ENCODE data around the gene C1orf105.
"Not testable (repeated sequence)": the region's sequence is repeated elsewhere in the genome, so short reads cannot be mapped to it uniquely, and the experiment has no call there.

C1orf105 gene

GRCh38 chr1:172489847-172490246 lies 69.4 kb downstream of the C1orf105 start:
- Histone ChIP-seq H2AK5ac (ENCODE audit: low read length) (no peak overlapping the region), H3K18ac (ENCODE audit: low read length) (no peak overlapping the region), H3K36me3 (ENCODE audit: control insufficient read depth in 1 of 2, insufficient read depth in 2 of 2, low read length in 2 of 2) (no peaks in the 10 kb centered on the region), H3K79me1 (ENCODE audit: low read length) (peaks cover 24% of the 10 kb centered on the region), H3K9ac (ENCODE audit: low read length) (no peak overlapping the region), H3K4me3 (ENCODE audit: low read depth, low read length) (no peak overlapping the region), H3K79me2 (ENCODE audit: control insufficient read depth, insufficient read depth, low read length, poor library complexity) (peaks cover 2% of the 10 kb centered on the region), H3K23ac (ENCODE audit: low read length) (no peak overlapping the region), H4K12ac (ENCODE audit: low read depth, low read length) (no peak overlapping the region), H4K91ac (ENCODE audit: low read depth, low read length) (no peak overlapping the region), H3K4me1 (ENCODE audit: control insufficient read depth in 1 of 2, insufficient read depth in 2 of 2, low read length in 2 of 2) (peaks cover 7 to 10% of the 10 kb centered on the region in 2 experiments), H3K27me3 (ENCODE audit: insufficient read depth, low read length) (no peaks in the 10 kb centered on the region), H3K9me3 (ENCODE audit: insufficient read depth, low read depth, low read length) (no peaks in the 10 kb centered on the region), H3K27ac (ENCODE audit: low read depth, low read length) (no peak overlapping the region), H2BK120ac (ENCODE audit: insufficient read depth, low read length, poor library complexity) (peak overlapping the region; percentile 57), H3K4ac (ENCODE audit: low read depth, low read length) (no peak overlapping the region), H2BK12ac (ENCODE audit: low read length) (peak overlapping the region; percentile 38), H3K4me2 (ENCODE audit: low read length) (no peak overlapping the region), H2BK5ac (ENCODE audit: low read depth, low read length, poor library complexity) (no peak overlapping the region), H2AFZ (ENCODE audit: insufficient read depth, low read length, poor library complexity) (no peak overlapping the region), H4K8ac (ENCODE audit: low read depth, low read length) (no peak overlapping the region), H3K14ac (ENCODE audit: low read length) (no peak overlapping the region)
- DNase-seq = no peak
- no CpG with 5 or more reads among the region's 3 CpGs for WGBS (ENCODE audit: extremely low coverage, insufficient coverage, insufficient read length)

- Histone ChIP-seq H2BK12ac (ENCODE audit: low read length) (peak overlapping the region; percentile 5), H3K36me3 (ENCODE audit: control insufficient read depth in 1 of 2, insufficient read depth in 2 of 2, low read length in 2 of 2) (no peaks in the 10 kb centered on the region), H3K23ac (ENCODE audit: low read length) (no peak overlapping the region), H3K4ac (ENCODE audit: low read depth, low read length) (no peak overlapping the region), H4K91ac (ENCODE audit: low read depth, low read length) (peak overlapping the region; percentile 12), H3K27ac (ENCODE audit: low read depth, low read length) (no peak overlapping the region), H3K18ac (ENCODE audit: low read length) (no peak overlapping the region), H3K4me2 (ENCODE audit: low read length) (no peak overlapping the region), H2AFZ (ENCODE audit: insufficient read depth, low read length, poor library complexity) (no peak overlapping the region), H3K14ac (ENCODE audit: low read length) (no peak overlapping the region), H4K8ac (ENCODE audit: low read depth, low read length) (no peak overlapping the region), H3K9me3 (ENCODE audit: insufficient read depth, low read depth, low read length) (no peaks in the 10 kb centered on the region), H2BK5ac (ENCODE audit: low read depth, low read length, poor library complexity) (no peak overlapping the region), H3K9ac (ENCODE audit: low read length) (no peak overlapping the region), H2BK120ac (ENCODE audit: insufficient read depth, low read length, poor library complexity) (no peak overlapping the region), H3K27me3 (ENCODE audit: insufficient read depth, low read length) (no peaks in the 10 kb centered on the region), H3K79me1 (ENCODE audit: low read length) (peaks cover 23% of the 10 kb centered on the region), H3K4me1 (ENCODE audit: control insufficient read depth in 1 of 2, insufficient read depth in 2 of 2, low read length in 2 of 2) (peaks cover 9 to 14% of the 10 kb centered on the region in 2 experiments), H3K4me3 (ENCODE audit: low read depth, low read length) (no peak overlapping the region), H3K79me2 (ENCODE audit: control insufficient read depth, insufficient read depth, low read length, poor library complexity) (peaks cover 2% of the 10 kb centered on the region), H4K12ac (ENCODE audit: low read depth, low read length) (no peak overlapping the region), H2AK5ac (ENCODE audit: low read length) (peak overlapping the region; percentile 3)
- no peak for DNase-seq
- WGBS (ENCODE audit: extremely low coverage, insufficient coverage, insufficient read length) = no CpG with 5 or more reads among the region's 1 CpG
Measured at GRCh38 chr1:172492421-172492820, 71.9 kb downstream of the C1orf105 start.

GRCh38 chr1:172494166-172494565 lies 73.7 kb downstream of the C1orf105 start:
- Histone ChIP-seq H4K91ac (ENCODE audit: low read depth, low read length) (peak overlapping the region; percentile 91), H2BK120ac (ENCODE audit: insufficient read depth, low read length, poor library complexity) (peak overlapping the region; percentile 91), H4K12ac (ENCODE audit: low read depth, low read length) (no peak overlapping the region), H3K27me3 (ENCODE audit: insufficient read depth, low read length) (no peaks in the 10 kb centered on the region), H3K79me1 (ENCODE audit: low read length) (peaks cover 33% of the 10 kb centered on the region), H3K79me2 (ENCODE audit: control insufficient read depth, insufficient read depth, low read length, poor library complexity) (peaks cover 2% of the 10 kb centered on the region), H2AFZ (ENCODE audit: insufficient read depth, low read length, poor library complexity) (no peak overlapping the region), H3K23ac (ENCODE audit: low read length) (no peak overlapping the region), H3K4ac (ENCODE audit: low read depth, low read length) (peak overlapping the region; percentile 82), H3K27ac (ENCODE audit: low read depth, low read length) (peak overlapping the region; percentile 99), H3K9me3 (ENCODE audit: insufficient read depth, low read depth, low read length) (no peaks in the 10 kb centered on the region), H3K9ac (ENCODE audit: low read length) (no peak overlapping the region), H3K18ac (ENCODE audit: low read length) (peak overlapping the region; percentile 80), H4K8ac (ENCODE audit: low read depth, low read length) (no peak overlapping the region), H3K4me3 (ENCODE audit: low read depth, low read length) (no peak overlapping the region), H2BK5ac (ENCODE audit: low read depth, low read length, poor library complexity) (peak overlapping the region; percentile 76), H3K4me2 (ENCODE audit: low read length) (no peak overlapping the region), H2BK12ac (ENCODE audit: low read length) (peak overlapping the region; percentile 94), H2AK5ac (ENCODE audit: low read length) (no peak overlapping the region), H3K14ac (ENCODE audit: low read length) (peak overlapping the region; percentile 82), H3K4me1 (ENCODE audit: control insufficient read depth in 1 of 2, insufficient read depth in 2 of 2, low read length in 2 of 2) (peaks cover 17 to 22% of the 10 kb centered on the region in 2 experiments), H3K36me3 (ENCODE audit: control insufficient read depth in 1 of 2, insufficient read depth in 2 of 2, low read length in 2 of 2) (no peaks in the 10 kb centered on the region)
- DNase-seq = no peak
- no CpG with 5 or more reads among the region's 2 CpGs for WGBS (ENCODE audit: extremely low coverage, insufficient coverage, insufficient read length)

GRCh38 chr1:172496127-172496526 lies 75.6 kb downstream of the C1orf105 start:
- no CpG with 5 or more reads among the region's 5 CpGs for WGBS (ENCODE audit: extremely low coverage, insufficient coverage, insufficient read length)
- H3K79me2 ChIP-seq (ENCODE audit: control insufficient read depth, insufficient read depth, low read length, poor library complexity); H4K12ac ChIP-seq (ENCODE audit: low read depth, low read length); H3K36me3 ChIP-seq (ENCODE audit: control insufficient read depth in 1 of 2, insufficient read depth in 2 of 2, low read length in 2 of 2); H3K9me3 ChIP-seq (ENCODE audit: insufficient read depth, low read depth, low read length); H3K23ac ChIP-seq (ENCODE audit: low read length); H2AK5ac ChIP-seq (ENCODE audit: low read length); H3K27me3 ChIP-seq (ENCODE audit: insufficient read depth, low read length); H3K4me3 ChIP-seq (ENCODE audit: low read depth, low read length); DNase-seq; H3K9ac ChIP-seq (ENCODE audit: low read length); H2AFZ ChIP-seq (ENCODE audit: insufficient read depth, low read length, poor library complexity): not testable (repeated sequence)
- peak overlapping the region; percentile 48 for H3K14ac ChIP-seq (ENCODE audit: low read length)
- peak overlapping the region; percentile 39 for H4K8ac ChIP-seq (ENCODE audit: low read depth, low read length)
- H3K4ac ChIP-seq (ENCODE audit: low read depth, low read length) = peak overlapping the region; percentile 48
- peak overlapping the region; percentile 97 for H2BK12ac ChIP-seq (ENCODE audit: low read length)
- H4K91ac ChIP-seq (ENCODE audit: low read depth, low read length) = peak overlapping the region; percentile 99
- H3K4me1 ChIP-seq (ENCODE audit: control insufficient read depth in 1 of 2, insufficient read depth in 2 of 2, low read length in 2 of 2) = peaks cover 27 to 33% of the 10 kb centered on the region in 2 experiments
- H3K27ac ChIP-seq (ENCODE audit: low read depth, low read length) = peak overlapping the region; percentile 99
- H3K18ac ChIP-seq (ENCODE audit: low read length) = peak overlapping the region; percentile 58
- H3K4me2 ChIP-seq (ENCODE audit: low read length) = peak overlapping the region; percentile 46
- H3K79me1 ChIP-seq (ENCODE audit: low read length) = peaks cover 47% of the 10 kb centered on the region
- peak overlapping the region; percentile 99 for H2BK120ac ChIP-seq (ENCODE audit: insufficient read depth, low read length, poor library complexity)
- peak overlapping the region; percentile 100 for H2BK5ac ChIP-seq (ENCODE audit: low read depth, low read length, poor library complexity)

Measured in trophoblast cell (in vitro differentiated cells and primary cell).